Testis (tissue), 3 donors: Measurements from ENCODE around the gene ARRDC3. TPM values are rescaled to one million over a fixed set of nuclear protein-coding genes. Genes with fewer than 3 reads are reported as not detected.

Experiments
- DNase-seq: peaks from one replicate; pipeline ENCODE4 v3.0.0-alpha.2; 2019
- H3K27ac ChIP-seq, 2 donors: fragments of 200-600 bp; sonication (generic); one replicate each; pipeline ENCODE4 v1.5.1; 2019
- H3K27me3 ChIP-seq: fragments of 200-600 bp; sonication (generic); one replicate; pipeline ENCODE4 v1.5.1; 2019
- H3K36me3 ChIP-seq: fragments of 200-600 bp; sonication (generic); one replicate; pipeline ENCODE4 v1.5.1; 2017; ENCODE audit warnings: low read depth; ENCODE audit errors: missing control alignments
- H3K4me1 ChIP-seq: fragments of 200-600 bp; sonication (generic); one replicate; pipeline ENCODE4 v1.5.1; 2019
- H3K4me3 ChIP-seq, 2 donors: fragments of 200-600 bp; sonication (generic); one replicate each; pipeline ENCODE4 v1.5.1; 2017 to 2019
- H3K9me3 ChIP-seq: fragments of 200-600 bp; sonication (generic); one replicate; pipeline ENCODE4 v1.5.1; 2017
- CTCF ChIP-seq, 3 experiments: fragments of 450-650 bp in 2 of 3; fragments of 200-600 bp in 1 of 3; sonication (generic) in 1 of 3; IDR thresholded peaks; one replicate each; pipeline ENCODE4 v1.5.1; 2016 to 2019; ENCODE audit warnings: antibody characterized with exemption in 3 of 3, mild to moderate bottlenecking in 2 of 3, moderate library complexity in 1 of 3
- POLR2A ChIP-seq: fragments of 450-650 bp; IDR thresholded peaks from one replicate; pipeline ENCODE4 v1.6.1; 2017; ENCODE audit warnings: antibody characterized with exemption, mild to moderate bottlenecking, moderate library complexity
- WGBS, 2 donors: methylation state at CpG; one replicate each; pipeline ENCODE4 v1.1.5; 2018; 5-methylcytosine and 5-hydroxymethylcytosine counted together
- intact Hi-C: fragments of 100-400 bp; cut with DNase I; formaldehyde crosslinking; loops from one replicate; pipeline ENCODE4 v1.15.1; 2023; ENCODE audit warnings: low total_unique reads
- polyA plus RNA-seq: library from polyadenylated mRNA; stranded (reverse); fragments of 350-450 nt; fragmentation: Illumina TruSeq; extraction: RNeasy Lipid Tissue Mini Kit (QIAGEN cat#74804); gene quantifications from one replicate; pipeline ENCODE4 v1.2.3, GENCODE V29; 2014; ENCODE audit warnings: low read depth, low replicate concordance; ENCODE audit not compliant: insufficient read depth
- total RNA-seq, 2 donors: library from RNA; depleted of rRNA; stranded (reverse); fragments of >200 nt; gene quantifications; one replicate each; pipeline ENCODE4 v1.2.3, GENCODE V29; 2016

The ARRDC3 gene
- total and polyA plus RNA-seq, 3 donors from 2014 or later, result 30.5 to 53.4 (median 47.6) TPM

DNA sequence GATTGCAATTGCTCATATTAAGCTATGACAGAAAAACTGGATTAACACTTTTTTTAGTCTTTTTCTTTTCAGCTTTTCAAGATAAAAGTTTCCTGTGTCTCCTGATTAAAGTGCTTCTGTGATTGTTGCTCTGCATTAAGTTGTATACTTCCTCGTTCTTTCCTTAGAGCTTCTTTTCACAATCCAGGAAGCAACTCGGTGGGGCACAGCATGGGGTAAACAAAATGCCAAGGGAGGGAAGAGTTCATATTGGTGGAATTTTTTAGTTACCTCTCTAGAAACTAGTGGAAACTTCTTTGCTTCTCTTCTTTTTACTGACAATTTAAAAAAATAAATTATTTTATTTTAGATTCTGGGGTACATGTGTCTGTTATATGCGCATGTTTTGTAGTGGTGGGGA, 37.8 kb upstream of the ARRDC3 start:
- WGBS, 2 donors, result 68% methylated on average over 3 of the region's 3 CpGs
- H3K27ac ChIP-seq, result no peak overlapping the region

GRCh38 chr5:91419571-91420537, 36.7 kb upstream of the ARRDC3 start:
- intact Hi-C loops, result no loop called here
- no peak overlapping the region for H3K4me3 ChIP-seq
- TF ChIP-seq POLR2A (no peak), CTCF (IDR thresholded peaks at IDR 0.05) (peak; percentile 75 to 94 (median 78))
- H3K4me1 ChIP-seq, result no peaks in the 10 kb centered on the region
- H3K36me3 ChIP-seq, result no peaks in the 10 kb centered on the region
- DNase-seq, result peak; percentile 78
- H3K27me3 ChIP-seq, result no peaks in the 10 kb centered on the region
- WGBS, 2 donors, result 60% methylated on average over 9 of the region's 9 CpGs
- H3K27ac ChIP-seq, result no peak overlapping the region
- H3K9me3 ChIP-seq, result no peaks in the 10 kb centered on the region

More for the DNA sequence above, 37.8 kb upstream of the ARRDC3 start:
- DNase-seq, result no peak
- intact Hi-C loops, result no loop called here
- Histone ChIP-seq H3K27me3 (no peaks in the 10 kb centered on the region), H3K4me1 (no peaks in the 10 kb centered on the region), H3K36me3 (no peaks in the 10 kb centered on the region), H3K9me3 (no peaks in the 10 kb centered on the region), H3K4me3 (no peak overlapping the region)
- TF ChIP-seq POLR2A (no peak), CTCF (IDR thresholded peaks at IDR 0.05) (no peak)

- intact Hi-C loops, result no loop called here
- Histone ChIP-seq H3K4me1 (no peaks in the 10 kb centered on the region), H3K36me3 (no peaks in the 10 kb centered on the region), H3K27ac (no peak overlapping the region), H3K27me3 (no peaks in the 10 kb centered on the region), H3K9me3 (no peaks in the 10 kb centered on the region), H3K4me3 (no peak overlapping the region)
- DNase-seq, result no peak
- TF ChIP-seq CTCF (IDR thresholded peaks at IDR 0.05) (no peak), POLR2A (no peak)
- WGBS, 2 donors, result 73 to 85% methylated on average over 1 of the region's 1 CpG
Measured at GRCh38 chr5:91419136-91419535, 36.0 kb upstream of the ARRDC3 start.

DNA sequence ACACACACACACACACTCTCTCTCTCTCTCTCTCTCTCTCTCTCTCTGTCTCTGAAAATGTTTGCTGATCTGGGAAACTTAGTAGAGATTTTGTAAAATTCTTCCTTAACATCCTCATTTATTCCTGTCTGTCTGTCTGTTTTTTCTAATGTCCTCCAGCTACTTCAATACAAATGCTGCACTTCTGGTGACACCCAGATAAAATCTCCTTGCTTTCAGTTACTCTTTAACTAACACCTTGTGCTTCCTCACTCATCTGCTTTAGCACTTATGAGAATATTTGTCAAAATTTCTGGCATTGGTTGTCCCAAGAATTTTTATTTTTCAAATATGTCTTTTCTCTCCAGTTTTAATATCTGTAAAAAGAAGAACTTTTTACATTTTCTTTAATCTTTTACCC, 35.0 kb upstream of the ARRDC3 start:
- Histone ChIP-seq H3K4me3 (no peak overlapping the region), H3K27me3 (no peaks in the 10 kb centered on the region), H3K9me3 (no peaks in the 10 kb centered on the region), H3K27ac (no peak overlapping the region), H3K36me3 (no peaks in the 10 kb centered on the region), H3K4me1 (no peaks in the 10 kb centered on the region)
- no peak for DNase-seq
- intact Hi-C loops, result no loop called here
- TF ChIP-seq POLR2A (no peak), CTCF (IDR thresholded peaks at IDR 0.05) (no peak)
